ENCODE measurements around the gene PDE1C. TPM values are rescaled to one million over a fixed set of nuclear protein-coding genes. Genes with fewer than 3 reads are reported as not detected.

The PDE1C gene
- total RNA-seq, 1 donor from 2014 or later: 2.3 TPM

DNA sequence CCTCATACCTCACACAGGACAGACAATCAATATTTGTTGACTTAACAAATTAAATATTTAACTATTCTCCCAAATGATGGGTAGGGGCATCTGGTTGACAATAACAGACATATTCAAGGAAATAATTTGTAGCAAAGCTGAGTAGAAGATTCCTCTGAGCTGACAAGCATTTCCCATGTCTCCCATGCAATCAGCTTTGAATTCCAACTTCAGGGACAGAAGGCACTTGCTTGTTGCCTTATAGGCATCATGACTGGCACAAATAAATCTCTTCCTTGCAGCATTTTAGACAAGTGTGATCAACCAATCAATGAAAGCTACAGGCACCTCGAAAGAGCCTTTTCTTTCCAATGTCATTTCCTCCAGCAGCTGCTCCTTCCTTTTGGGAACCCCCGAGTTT lies 146.0 kb downstream of the PDE1C start:
- Histone ChIP-seq H3K36me3 (ENCODE audit: control insufficient read depth, insufficient read depth, low read length) (no peaks in the 10 kb centered on the region), H3K4me3 (ENCODE audit: low read depth, low read length) (no peak overlapping the region), H3K27me3 (ENCODE audit: control insufficient read depth, insufficient read depth, low read length) (no peaks in the 10 kb centered on the region)
- TF ChIP-seq, protein P1, sequence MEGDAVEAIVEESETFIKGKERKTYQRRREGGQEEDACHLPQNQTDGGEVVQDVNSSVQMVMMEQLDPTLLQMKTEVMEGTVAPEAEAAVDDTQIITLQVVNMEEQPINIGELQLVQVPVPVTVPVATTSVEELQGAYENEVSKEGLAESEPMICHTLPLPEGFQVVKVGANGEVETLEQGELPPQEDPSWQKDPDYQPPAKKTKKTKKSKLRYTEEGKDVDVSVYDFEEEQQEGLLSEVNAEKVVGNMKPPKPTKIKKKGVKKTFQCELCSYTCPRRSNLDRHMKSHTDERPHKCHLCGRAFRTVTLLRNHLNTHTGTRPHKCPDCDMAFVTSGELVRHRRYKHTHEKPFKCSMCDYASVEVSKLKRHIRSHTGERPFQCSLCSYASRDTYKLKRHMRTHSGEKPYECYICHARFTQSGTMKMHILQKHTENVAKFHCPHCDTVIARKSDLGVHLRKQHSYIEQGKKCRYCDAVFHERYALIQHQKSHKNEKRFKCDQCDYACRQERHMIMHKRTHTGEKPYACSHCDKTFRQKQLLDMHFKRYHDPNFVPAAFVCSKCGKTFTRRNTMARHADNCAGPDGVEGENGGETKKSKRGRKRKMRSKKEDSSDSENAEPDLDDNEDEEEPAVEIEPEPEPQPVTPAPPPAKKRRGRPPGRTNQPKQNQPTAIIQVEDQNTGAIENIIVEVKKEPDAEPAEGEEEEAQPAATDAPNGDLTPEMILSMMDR (IDR thresholded peaks at IDR 0.05; ENCODE audit: insufficient read depth, low read length, poor library complexity, severe bottlenecking): no peak
- DNase-seq (ENCODE audit: low read depth): no peak

DNA sequence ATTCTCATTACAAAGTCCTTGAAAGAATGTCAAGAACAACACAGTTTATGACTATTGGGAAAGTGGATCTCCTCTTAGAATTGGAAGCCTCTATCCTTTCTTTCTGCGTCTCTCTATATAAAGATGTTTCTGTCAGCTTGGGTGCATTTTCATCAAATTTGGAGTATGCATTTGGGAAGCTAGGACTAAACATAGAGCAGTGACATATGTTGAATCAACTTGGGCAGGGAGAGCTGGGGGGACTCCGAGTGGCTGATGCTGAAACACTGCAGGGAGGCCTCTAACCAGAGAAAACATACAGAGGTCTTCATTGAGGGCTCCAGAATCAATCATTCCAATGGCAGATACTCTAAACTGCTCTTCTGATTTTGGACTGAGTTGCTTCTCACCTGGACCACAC lies 147.4 kb downstream of the PDE1C start:
- no peak for DNase-seq (ENCODE audit: low read depth)

DNA sequence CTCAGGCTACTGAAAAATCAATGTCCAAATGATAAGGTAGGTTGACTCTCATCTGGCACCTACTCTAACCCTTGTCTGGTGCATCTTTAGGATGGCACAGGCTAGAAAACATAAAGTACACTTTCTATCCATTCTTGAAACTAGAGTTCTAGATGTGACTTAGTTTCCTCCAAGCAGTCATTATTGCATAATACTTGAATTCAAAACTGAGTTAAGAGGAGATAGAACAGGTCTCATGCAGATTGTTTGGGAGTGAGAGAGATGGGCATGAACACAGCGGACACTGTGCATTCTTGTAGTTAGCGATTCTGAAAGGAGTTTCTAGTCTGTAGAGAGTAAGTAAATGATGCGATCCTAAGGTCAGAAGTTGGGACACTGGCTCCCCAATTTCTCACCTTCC lies 149.2 kb downstream of the PDE1C start:
- Histone ChIP-seq H3K4me3 (ENCODE audit: low read depth, low read length) (no peak overlapping the region), H3K36me3 (ENCODE audit: control insufficient read depth, insufficient read depth, low read length) (no peaks in the 10 kb centered on the region), H3K27me3 (ENCODE audit: control insufficient read depth, insufficient read depth, low read length) (no peaks in the 10 kb centered on the region)
- TF ChIP-seq, protein P1 (IDR thresholded peaks at IDR 0.05; ENCODE audit: insufficient read depth, low read length, poor library complexity, severe bottlenecking): no peak
- no peak for DNase-seq (ENCODE audit: low read depth)

More for the DNA sequence above, 147.4 kb downstream of the PDE1C start:
- TF ChIP-seq, protein P1 (IDR thresholded peaks at IDR 0.05; ENCODE audit: insufficient read depth, low read length, poor library complexity, severe bottlenecking): no peak
- Histone ChIP-seq H3K4me3 (ENCODE audit: low read depth, low read length) (no peak overlapping the region), H3K27me3 (ENCODE audit: control insufficient read depth, insufficient read depth, low read length) (no peaks in the 10 kb centered on the region), H3K36me3 (ENCODE audit: control insufficient read depth, insufficient read depth, low read length) (no peaks in the 10 kb centered on the region)

DNA sequence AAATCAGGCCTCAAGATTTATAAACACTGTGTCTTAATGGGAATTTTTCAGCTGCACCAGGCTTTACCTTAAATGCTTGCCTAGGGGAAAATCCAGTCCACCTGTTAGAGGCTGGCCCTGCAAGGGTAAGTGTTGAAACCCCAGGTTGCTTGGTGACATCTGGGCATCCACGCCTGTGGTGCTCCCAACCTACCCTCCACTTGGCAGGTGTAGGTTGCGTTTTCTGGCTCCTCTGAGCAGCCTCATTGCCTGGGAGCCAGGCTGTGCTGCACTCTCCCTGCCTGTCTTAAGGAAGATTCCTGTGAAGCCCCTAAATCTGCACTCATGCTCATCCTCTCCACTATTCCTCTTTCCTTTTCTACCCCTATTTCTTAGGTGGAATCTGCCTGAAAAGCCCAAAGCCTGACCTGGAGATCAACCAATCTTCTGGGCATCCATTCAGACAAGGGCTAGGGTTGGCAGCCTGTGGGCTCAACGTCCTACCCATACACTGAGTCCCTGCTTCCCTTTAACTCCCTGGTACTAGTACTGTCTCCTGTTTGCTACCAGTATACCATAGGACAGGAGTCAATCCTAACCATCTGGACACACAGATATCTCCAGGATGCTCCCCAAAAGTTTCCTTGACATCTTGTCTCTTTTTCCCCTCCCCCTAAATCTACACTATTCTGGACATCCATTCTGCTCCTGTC lies 150.4 kb downstream of the PDE1C start:
- Histone ChIP-seq H3K27me3 (ENCODE audit: control insufficient read depth, insufficient read depth, low read length) (no peaks in the 10 kb centered on the region), H3K36me3 (ENCODE audit: control insufficient read depth, insufficient read depth, low read length) (no peaks in the 10 kb centered on the region), H3K4me3 (ENCODE audit: low read depth, low read length) (no peak overlapping the region)
- TF ChIP-seq, protein P1 (IDR thresholded peaks at IDR 0.05; ENCODE audit: insufficient read depth, low read length, poor library complexity, severe bottlenecking): no peak
- DNase-seq (ENCODE audit: low read depth): no peak

DNA sequence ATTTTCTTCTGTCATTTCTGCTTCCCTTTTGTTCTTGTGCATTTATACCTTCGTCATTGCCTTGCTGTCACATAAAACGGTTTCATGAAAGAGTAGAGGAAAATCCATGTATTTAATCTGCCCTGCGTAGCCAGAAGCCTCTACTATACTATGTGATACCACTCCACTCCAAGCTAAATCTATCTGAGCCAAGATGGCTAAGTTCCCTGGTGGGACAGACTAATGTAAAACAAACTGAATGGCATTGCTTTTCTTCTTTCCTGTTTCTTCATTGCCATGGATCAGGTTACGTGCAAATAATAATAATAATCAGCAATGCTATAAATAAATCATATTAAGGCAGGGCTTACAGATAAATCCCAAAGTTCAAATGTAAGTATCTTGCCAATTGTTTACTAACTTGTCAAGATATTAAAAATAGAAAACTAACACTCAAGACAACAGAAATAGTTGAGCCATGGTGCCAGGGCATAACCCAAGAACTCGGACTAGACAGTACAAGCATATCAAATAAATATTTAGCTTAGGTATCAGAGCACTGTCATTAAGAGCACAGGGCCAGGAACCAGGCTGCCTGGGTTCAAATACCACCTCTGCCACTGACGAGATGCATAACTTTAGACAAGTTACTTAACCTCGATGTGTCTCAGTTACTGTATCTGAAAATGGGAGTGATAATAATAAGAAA lies 151.4 kb downstream of the PDE1C start:
- no peak overlapping the region for H3K4me3 ChIP-seq (ENCODE audit: low read depth, low read length)
- TF ChIP-seq, protein P1 (IDR thresholded peaks at IDR 0.05; ENCODE audit: insufficient read depth, low read length, poor library complexity, severe bottlenecking): no peak
- H3K36me3 ChIP-seq (ENCODE audit: control insufficient read depth, insufficient read depth, low read length): no peaks in the 10 kb centered on the region
- H3K27me3 ChIP-seq (ENCODE audit: control insufficient read depth, insufficient read depth, low read length): no peaks in the 10 kb centered on the region
- no peak for DNase-seq (ENCODE audit: low read depth)

Measured in kidney epithelial cell (primary cell).